ENCODE data around the gene TMEM40. TPM values are rescaled to one million over a fixed set of nuclear protein-coding genes. Genes with fewer than 3 reads are reported as not detected.

Gene TMEM40
- total and polyA plus RNA-seq, 9 of the 15 experiments (the other 6 are each of a cell fraction or from before 2014, with no cell fraction given), result 0.11 to 0.31 (median 0.14) TPM; not detected in 6

- no peak for TF ChIP-seq SREBF1 (IDR thresholded peaks at IDR 0.05; ENCODE audit: borderline replicate concordance, low read depth, low read length)
- TF ChIP-seq NCOR1 (IDR thresholded peaks at IDR 0.05), result no peak
- no peak for TF ChIP-seq NR1H2 (CRISPR knock-in tag; IDR thresholded peaks at IDR 0.05)
Measured at GRCh38 chr3:12807066-12807465, 48.0 kb upstream of the TMEM40 start (continued).

GRCh38 chr3:12803371-12803770 lies 44.3 kb upstream of the TMEM40 start:
- Histone ChIP-seq H3K4me3 (no peak overlapping the region), H3K4me1 (replicated peaks in 1 of 2; ENCODE audit: control insufficient read depth in 2 of 2, insufficient read depth in 2 of 2, low read length in 2 of 2) (peaks cover 0 to 3% of the 10 kb centered on the region in 2 experiments; a peak in 2 of 5 replicates), H3K9ac (ENCODE audit: insufficient read depth in 1 of 2, low read depth in 2 of 2, low read length in 2 of 2) (no peak overlapping the region), H4K20me1 (replicated peaks; ENCODE audit: control insufficient read depth, insufficient read depth, low read length) (no peaks in the 10 kb centered on the region; the same call in 1 of the 2 replicates), H2AFZ (ENCODE audit: low read depth, low read length) (no peak overlapping the region), H3K4me2 (ENCODE audit: insufficient read depth, low read length) (no peak overlapping the region), H3K27me3 (ENCODE audit: control insufficient read depth in 2 of 2, insufficient read depth in 2 of 2, low read length in 2 of 2) (no peaks in the 10 kb centered on the region), H3K36me3 (ENCODE audit: control insufficient read depth, insufficient read depth, low read length) (peaks cover 38% of the 10 kb centered on the region; the same call in 2 of the 3 replicates), H3K79me2 (ENCODE audit: control insufficient read depth, insufficient read depth, low read length) (no peaks in the 10 kb centered on the region), H3K9me3 (replicated peaks; ENCODE audit: control insufficient read depth, insufficient read depth, low read depth, low read length) (no peaks in the 10 kb centered on the region), H3K9me1 (ENCODE audit: control insufficient read depth, insufficient read depth, low read length) (no peaks in the 10 kb centered on the region), H3K27ac (ENCODE audit: extremely low read depth, low read depth, low read length) (no peak overlapping the region)
- ChIA-PET CTCF (ENCODE audit: low intra/inter-chr PET ratio) (no interaction called here), POLR2A (interaction anchor here (0.5 to 1.9 kb wide), 3 partner anchors 10 to 50 kb away, joined by 4 read pairs; no protein-coding TSS in a partner anchor)
- FAIRE-seq, result no peak
- ATAC-seq, result no peak
- 85% methylated on average over 12 of the region's 12 CpGs for WGBS (ENCODE audit: insufficient coverage, low coverage, missing lambda C conversion rate)
- TF ChIP-seq ZNF740 (CRISPR knock-in tag; IDR thresholded peaks at IDR 0.05), result no peak
- no peak for TF ChIP-seq ZNF740 (tag; IDR thresholded peaks at IDR 0.05)
- no peak for TF ChIP-seq TAF15 (IDR thresholded peaks at IDR 0.05; ENCODE audit: low read depth, low read length)
- no peak for TF ChIP-seq SOX6 (IDR thresholded peaks at IDR 0.05)
- no peak for TF ChIP-seq SMARCB1 (IDR thresholded peaks at IDR 0.05; ENCODE audit: insufficient read length, low read depth)
- no peak for TF ChIP-seq MYNN (IDR thresholded peaks at IDR 0.05)
- TF ChIP-seq MYNN (CRISPR knock-in tag; IDR thresholded peaks at IDR 0.05), result no peak
- TF ChIP-seq MTA3 (IDR thresholded peaks at IDR 0.05; ENCODE audit: borderline replicate concordance), result no peak
- TF ChIP-seq ZNF398 (CRISPR knock-in tag; IDR thresholded peaks at IDR 0.05), result no peak
- no peak for TF ChIP-seq ZNF639 (CRISPR knock-in tag; conservative IDR thresholded peaks at IDR 0.05 in 1 of 2, IDR thresholded peaks at IDR 0.05 in 1 of 2)
- TF ChIP-seq CTCFL (IDR thresholded peaks at IDR 0.05; ENCODE audit: borderline replicate concordance, insufficient read depth, low read depth, low read length, poor library complexity, severe bottlenecking), result no peak
- TF ChIP-seq FUS (optimal IDR thresholded peaks at IDR 0.05; ENCODE audit: low read depth, low read length), result no peak
- in situ Hi-C loops (cut with MboI), result no loop called here
- intact Hi-C loops (cut with micrococcal nuclease), result no loop called here
- BruUV-seq (replicated peaks), result no TSS peak
- DNase-seq (ENCODE audit: extremely low read depth in 1 of 4, low spot score in 3 of 4), result no peak
